Neural crest cell (in vitro differentiated cells): ENCODE results near the gene PPIG. TPM values are rescaled to one million over a fixed set of nuclear protein-coding genes. Genes with fewer than 3 reads are reported as not detected.
"Not testable (repeated sequence)": the region's sequence is repeated elsewhere in the genome, so short reads cannot be mapped to it uniquely, and the experiment has no call there.

ENCODE experiments used
- DNase-seq: peaks from one replicate; pipeline ENCODE4 v3.0.0; 2021; ENCODE audit warnings: low read depth, mixed read lengths, low spot score
- H3K27ac Mint-ChIP-seq: one replicate; pipeline ENCODE4 v1.8.0; 2021; ENCODE audit warnings: mild to moderate bottlenecking, mixed read lengths; ENCODE audit not compliant: unreplicated experiment
- H3K27me3 Mint-ChIP-seq: 2 replicates; pipeline ENCODE4 v1.8.0; 2021; ENCODE audit warnings: low read depth, mild to moderate bottlenecking, mixed read lengths
- H3K36me3 Mint-ChIP-seq: 2 replicates; pipeline ENCODE4 v1.8.0; 2021; ENCODE audit warnings: low read depth, mild to moderate bottlenecking, mixed read lengths
- H3K4me1 Mint-ChIP-seq: 2 replicates; pipeline ENCODE4 v1.8.0; 2021; ENCODE audit warnings: mixed read lengths
- H3K4me3 Mint-ChIP-seq: one replicate; pipeline ENCODE4 v1.8.0; 2021; ENCODE audit warnings: mild to moderate bottlenecking, mixed read lengths
- H3K9me3 Mint-ChIP-seq: 2 replicates; pipeline ENCODE4 v1.8.0; 2021; ENCODE audit warnings: mixed read lengths
- CTCF ChIP-seq: fragments of 200-600 bp; sonication (generic); conservative IDR thresholded peaks from 2 replicates; pipeline ENCODE4 v1.5.0; 2021; ENCODE audit warnings: antibody characterized with exemption, mild to moderate bottlenecking
- long read RNA-seq: library from polyadenylated mRNA; unstranded; transcript quantifications from one replicate; pipeline ENCODE4 v2.0.0, GENCODE V29; 2020
- total RNA-seq: library from RNA; stranded (reverse); gene quantifications from 2 replicates; pipeline ENCODE4 v1.2.1, GENCODE V29; 2021

The PPIG gene
- total RNA-seq = 69.6 and 70.0 TPM in 2 replicates
- long read RNA-seq, full-length matches to known transcripts = 9 of 40 reads
- long read RNA-seq, partial matches to known transcripts = 22 of 40 reads
- long read RNA-seq, other reads (novel, unspliced or antisense) = 9 of 40 reads

GRCh38 chr2:169584005-169584877 is at the start of gene PPIG:
TSS of gene PPIG (plus strand) at chr2:169584351. CDS start at chr2:169604042, 19,691 bp downstream.
- Mint-ChIP-seq H3K4me3 (peak within 1 kb of the TSS; percentile 100), H3K27ac (peak within 1 kb of the TSS; percentile 100), H3K4me1 (peaks cover 29% of the 10 kb centered on the region), H3K27me3 (peaks cover 16% of the 10 kb centered on the region), H3K36me3 (peaks cover 14% of the 10 kb centered on the region), H3K9me3 (peaks cover 9% of the 10 kb centered on the region)
- DNase-seq = peak; percentile 68
- no peak for TF ChIP-seq CTCF

DNA sequence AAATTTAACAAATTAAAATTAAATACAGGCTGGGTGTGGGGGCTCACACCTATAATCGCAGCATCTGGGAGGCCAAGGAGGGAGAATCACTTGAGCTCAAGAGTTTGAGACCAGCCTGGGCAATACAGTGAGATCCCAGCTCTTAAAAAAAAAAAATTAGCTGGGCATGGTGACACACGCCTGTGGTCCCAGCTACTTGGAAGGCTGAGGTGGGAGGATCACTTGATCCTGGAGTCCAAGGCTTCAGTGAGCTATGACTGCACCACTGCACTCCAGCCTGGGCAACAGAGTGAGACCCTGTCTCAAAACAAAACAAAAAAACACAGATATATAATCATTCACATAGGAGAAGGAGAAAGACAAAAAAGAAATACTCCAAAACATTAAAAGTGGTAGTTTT is 44.7 kb upstream of the PPIG start:
- H3K4me1 Mint-ChIP-seq, H3K27ac Mint-ChIP-seq, H3K36me3 Mint-ChIP-seq: not testable (repeated sequence)

DNA sequence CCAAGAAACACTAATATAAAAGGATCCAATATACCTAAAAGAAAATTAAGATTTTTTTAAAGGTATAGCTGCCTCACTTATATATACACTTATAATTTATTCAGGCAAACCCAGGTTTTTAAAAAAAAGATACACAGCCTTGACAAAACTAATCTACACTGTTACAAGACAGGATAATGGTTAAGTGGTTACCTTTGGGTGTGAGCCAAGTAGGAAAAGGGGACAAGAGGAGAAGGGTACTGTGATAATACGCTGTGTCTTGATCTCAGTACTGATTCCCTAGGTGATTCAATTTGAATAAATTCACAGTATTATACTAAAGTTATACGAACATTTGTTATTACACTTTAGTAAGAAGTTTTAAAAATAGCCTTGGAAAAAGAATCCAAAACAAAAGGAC is 44.0 kb upstream of the PPIG start:
- H3K9me3 Mint-ChIP-seq = no peaks in the 10 kb centered on the region
- peaks cover 5% of the 10 kb centered on the region for H3K36me3 Mint-ChIP-seq
- H3K27ac Mint-ChIP-seq = no peak overlapping the region
- no peaks in the 10 kb centered on the region for H3K4me1 Mint-ChIP-seq
- no peaks in the 10 kb centered on the region for H3K27me3 Mint-ChIP-seq
- no peak overlapping the region for H3K4me3 Mint-ChIP-seq
- DNase-seq = no peak
- no peak for TF ChIP-seq CTCF

More for the DNA sequence above, 44.7 kb upstream of the PPIG start:
- DNase-seq, H3K9me3 Mint-ChIP-seq, H3K27me3 Mint-ChIP-seq, H3K4me3 Mint-ChIP-seq: not testable (repeated sequence)

GRCh38 chr2:169542433-169542832 is 41.7 kb upstream of the PPIG start:
- no peaks in the 10 kb centered on the region for H3K4me1 Mint-ChIP-seq
- DNase-seq = no peak
- H3K36me3 Mint-ChIP-seq = peaks cover 7% of the 10 kb centered on the region
- no peak overlapping the region for H3K4me3 Mint-ChIP-seq
- H3K9me3 Mint-ChIP-seq = no peaks in the 10 kb centered on the region
- no peak overlapping the region for H3K27ac Mint-ChIP-seq
- no peaks in the 10 kb centered on the region for H3K27me3 Mint-ChIP-seq
- TF ChIP-seq CTCF = no peak

DNA sequence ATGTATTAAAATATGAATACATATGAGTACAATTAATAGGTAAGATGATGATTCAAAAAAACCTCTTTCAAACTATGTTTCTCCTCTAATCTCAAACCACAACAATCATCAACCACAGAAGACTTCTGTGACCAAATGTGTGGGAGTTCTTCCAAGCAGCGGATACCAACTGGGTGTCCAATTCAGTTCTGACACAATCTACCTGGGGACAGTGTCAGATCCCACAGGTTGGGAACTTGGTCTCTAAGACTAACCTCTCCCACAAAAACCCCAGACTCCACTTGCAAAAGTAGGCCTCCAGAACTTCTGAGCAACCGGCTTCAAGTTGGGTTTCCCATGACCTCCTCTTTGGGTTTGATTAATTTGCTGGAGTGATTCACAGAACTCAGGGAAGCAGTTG is 37.4 kb upstream of the PPIG start:
- no peak for DNase-seq
- Mint-ChIP-seq H3K4me3 (no peak overlapping the region), H3K9me3 (no peaks in the 10 kb centered on the region), H3K27ac (no peak overlapping the region), H3K4me1 (no peaks in the 10 kb centered on the region), H3K27me3 (no peaks in the 10 kb centered on the region), H3K36me3 (peaks cover 9% of the 10 kb centered on the region)
- TF ChIP-seq CTCF = no peak

GRCh38 chr2:169561364-169561763 is 22.8 kb upstream of the PPIG start:
- H3K4me3 Mint-ChIP-seq = no peak overlapping the region
- no peak for TF ChIP-seq CTCF
- no peak overlapping the region for H3K27ac Mint-ChIP-seq
- peaks cover 4% of the 10 kb centered on the region for H3K9me3 Mint-ChIP-seq
- H3K4me1 Mint-ChIP-seq = no peaks in the 10 kb centered on the region
- H3K27me3 Mint-ChIP-seq = peaks cover 5% of the 10 kb centered on the region
- no peak for DNase-seq
- H3K36me3 Mint-ChIP-seq = peaks cover 24% of the 10 kb centered on the region

- DNase-seq, H3K27ac Mint-ChIP-seq, H3K9me3 Mint-ChIP-seq, H3K27me3 Mint-ChIP-seq, H3K4me1 Mint-ChIP-seq: not testable (repeated sequence)
- H3K4me3 Mint-ChIP-seq = peak overlapping the region; percentile 51
- peaks cover 24% of the 10 kb centered on the region for H3K36me3 Mint-ChIP-seq
Observed at GRCh38 chr2:169562084-169562483, 22.1 kb upstream of the PPIG start.
